HG03432 (cell line): ENCODE measurements around the gene SLF1.

Experiments
- ATAC-seq: cut with Tn5 transposase; IDR thresholded peaks from one replicate; pipeline ENCODE4 v1.9.1; 2021; ENCODE audit warnings: mild to moderate bottlenecking, moderate library complexity; ENCODE audit not compliant: unreplicated experiment

SLF1 gene

DNA sequence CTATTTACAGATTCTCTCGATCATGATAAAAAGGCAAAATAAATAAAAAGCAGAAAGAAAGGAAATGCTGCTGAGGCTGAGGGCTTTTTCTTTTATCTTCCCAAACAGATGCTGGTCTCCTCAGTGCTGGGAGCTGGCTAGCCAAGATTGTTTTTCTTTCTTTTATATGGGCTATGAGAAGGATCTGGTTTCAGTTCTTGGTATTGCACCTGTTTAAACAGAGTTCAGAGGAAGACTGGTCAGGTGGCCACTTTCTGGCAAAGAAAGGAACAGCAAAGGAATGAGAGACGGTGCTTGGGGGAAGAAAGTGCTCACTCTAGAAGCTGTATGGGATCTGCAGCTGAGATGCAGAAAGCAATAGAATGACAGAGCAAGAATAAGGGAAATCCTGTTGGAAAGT lies 88.9 kb downstream of the SLF1 start:
- ATAC-seq: peak; percentile 36

GRCh38 chr5:94709277-94709676 lies 90.8 kb downstream of the SLF1 start:
- ATAC-seq: no peak

GRCh38 chr5:94711785-94712184 lies 93.3 kb downstream of the SLF1 start:
- no peak for ATAC-seq

GRCh38 chr5:94715768-94716167 lies 97.3 kb downstream of the SLF1 start:
- no peak for ATAC-seq

DNA sequence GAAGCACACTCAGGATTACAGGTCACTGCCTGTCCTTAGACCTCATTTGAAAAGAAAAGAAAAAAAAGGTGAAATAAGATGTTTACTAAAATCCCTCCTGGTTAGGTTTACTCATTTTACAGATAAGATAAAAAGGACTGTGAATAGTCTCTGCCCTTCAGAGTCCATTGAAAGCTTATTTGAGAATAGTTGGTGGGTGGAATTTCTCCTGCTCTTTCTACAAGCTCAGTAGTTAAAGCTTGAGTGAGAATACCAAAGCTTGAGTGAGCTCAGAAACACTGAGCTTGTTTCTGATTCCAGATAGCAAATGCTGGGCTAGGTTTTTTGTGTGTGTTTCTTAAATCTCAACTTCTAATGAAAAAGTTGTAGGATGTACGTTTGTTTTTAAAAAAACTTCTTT lies 106.7 kb downstream of the SLF1 start:
- ATAC-seq: no peak

GRCh38 chr5:94731471-94731870 lies 113.0 kb downstream of the SLF1 start:
- ATAC-seq: no peak

DNA sequence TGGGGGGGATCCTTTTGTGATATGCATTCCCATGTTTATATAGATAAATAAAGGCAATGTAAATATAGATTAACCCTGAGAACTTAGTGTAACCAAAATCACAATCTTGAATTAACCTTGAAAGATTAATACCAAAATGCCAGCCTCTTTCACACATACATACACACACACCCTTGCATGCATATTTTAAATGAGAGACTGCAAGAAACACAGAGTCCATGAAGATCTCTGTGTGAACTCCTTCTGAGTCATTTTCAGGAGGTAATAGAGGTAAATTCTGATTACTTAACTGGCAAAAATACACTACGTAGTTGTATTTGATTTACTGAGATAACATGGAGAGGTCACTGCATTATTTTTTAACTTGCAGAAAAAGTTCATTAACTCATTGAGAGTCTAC lies 118.0 kb downstream of the SLF1 start:
- no peak for ATAC-seq

DNA sequence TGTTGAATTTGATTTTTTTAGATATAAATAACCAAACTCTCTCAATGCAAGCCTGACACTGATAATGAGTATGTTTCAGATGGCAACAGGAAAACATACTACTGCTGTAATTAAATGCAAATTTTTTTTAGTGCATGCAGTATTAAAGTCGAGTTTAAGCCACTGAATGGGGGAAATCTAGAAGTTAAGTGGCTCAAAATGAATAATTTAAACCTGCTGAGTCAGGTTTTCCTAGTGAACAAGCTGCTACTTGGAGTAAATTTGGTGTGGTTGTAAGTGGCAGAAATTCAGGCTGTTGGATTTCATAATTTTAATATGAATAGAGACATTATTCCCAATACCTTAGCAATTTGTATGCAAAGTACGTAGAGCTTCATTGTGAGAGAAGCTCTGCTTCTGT lies 121.8 kb downstream of the SLF1 start:
- ATAC-seq: no peak

DNA sequence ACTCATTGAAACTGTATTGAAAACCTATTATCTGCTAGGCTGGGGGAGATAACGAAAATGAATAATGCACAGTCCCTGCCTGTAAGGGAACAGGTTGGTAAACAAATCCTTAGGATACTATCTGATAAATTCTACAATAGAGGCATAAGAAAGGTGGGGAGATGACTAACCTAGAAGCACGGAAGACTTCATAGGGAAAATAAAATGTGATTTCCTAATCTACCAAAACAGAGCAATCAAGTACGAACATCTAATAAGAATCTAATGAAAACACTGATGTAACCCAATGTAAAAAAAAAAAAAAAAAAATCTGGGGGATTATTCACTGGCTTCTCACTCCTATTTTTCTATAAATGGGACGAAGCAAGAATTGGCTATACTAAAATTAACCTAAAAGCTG lies 124.4 kb downstream of the SLF1 start:
- ATAC-seq: no peak

GRCh38 chr5:94744906-94745305 lies 126.4 kb downstream of the SLF1 start:
- ATAC-seq: no peak

DNA sequence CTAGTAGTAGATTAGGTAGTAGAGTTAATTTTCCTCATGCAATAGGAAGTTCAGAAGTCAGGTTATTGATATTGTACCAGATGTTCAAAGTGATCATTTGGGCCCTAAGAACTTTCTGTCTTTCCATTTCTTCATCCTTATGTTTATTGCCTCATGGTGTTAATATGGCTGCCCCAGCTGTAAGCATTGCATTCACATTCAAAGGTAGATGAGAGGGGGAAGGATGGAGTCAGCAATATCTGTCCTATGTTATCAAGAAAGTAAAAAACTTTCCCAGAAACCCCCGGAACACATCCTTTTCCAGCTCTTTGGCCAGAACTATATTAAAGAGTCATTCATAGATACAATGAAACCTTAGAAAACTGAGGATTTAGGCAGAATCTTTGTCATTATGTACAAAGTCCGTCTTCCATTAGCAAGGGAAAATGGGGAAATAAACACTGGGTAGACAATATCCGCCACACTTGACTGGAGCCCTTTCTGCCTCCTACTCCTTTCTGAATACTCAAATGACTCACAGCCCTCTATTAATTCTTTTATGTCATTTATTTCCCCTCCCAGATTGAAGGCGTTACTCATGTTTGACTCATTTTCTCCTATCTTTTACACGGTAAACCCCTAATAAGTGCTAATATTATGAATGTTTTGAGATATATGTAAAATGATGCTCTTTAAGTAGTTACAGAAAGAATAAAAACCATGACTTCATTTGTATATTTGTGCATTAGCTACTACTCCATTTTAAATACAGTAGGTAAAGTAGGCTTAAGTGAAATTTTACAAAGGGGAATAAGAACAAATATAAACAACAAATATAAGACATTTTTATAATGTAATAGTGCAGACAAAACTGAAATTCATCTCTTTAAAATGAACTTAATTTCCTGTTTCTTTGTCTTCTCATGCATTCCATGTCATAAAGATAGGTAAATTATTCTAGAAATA lies 127.6 kb downstream of the SLF1 start:
- ATAC-seq: peak; percentile 74

- peak; percentile 66 for ATAC-seq
Observed at GRCh38 chr5:94746731-94747124, 128.3 kb downstream of the SLF1 start.
